GM20000 (cell line): ENCODE data around the gene SULT1A1.
"Not testable (repeated sequence)": the region's sequence is repeated elsewhere in the genome, so short reads cannot be mapped to it uniquely, and the experiment has no call there.

Source experiments
- DNase-seq: peaks from one replicate; pipeline ENCODE4 v3.0.0; 2012; ENCODE audit warnings: low spot score
- CTCF ChIP-seq: IDR thresholded peaks from 2 replicates; pipeline ENCODE4 v1.5.1; 2012; ENCODE audit warnings: mild to moderate bottlenecking, control low read depth; ENCODE audit errors: extremely low read depth, missing control alignments

The SULT1A1 gene

GRCh38 chr16:28607116-28607623, 2.7 kb downstream of the SULT1A1 start:
- no peak for TF ChIP-seq CTCF
- no peak for DNase-seq

- no peak for TF ChIP-seq CTCF
- DNase-seq: no peak
Observed at GRCh38 chr16:28606291-28607115, 3.3 kb downstream of the SULT1A1 start.

- no peak for DNase-seq
- no peak for TF ChIP-seq CTCF
Observed at GRCh38 chr16:28604186-28604565, 5.7 kb downstream of the SULT1A1 start.

- no peak for TF ChIP-seq CTCF
- DNase-seq: no peak
Observed at GRCh38 chr16:28603381-28604185, 6.3 kb downstream of the SULT1A1 start.

- TF ChIP-seq CTCF: no peak
- peak; percentile 63 for DNase-seq
Observed at GRCh38 chr16:28602529-28602928, 7.3 kb downstream of the SULT1A1 start.

- DNase-seq: not testable (repeated sequence)
Observed at GRCh38 chr16:28602062-28602461, 7.8 kb downstream of the SULT1A1 start.

- DNase-seq: not testable (repeated sequence)
Observed at GRCh38 chr16:28601589-28601988, 8.3 kb downstream of the SULT1A1 start.

- not testable (repeated sequence) for DNase-seq
Observed at GRCh38 chr16:28600965-28601364, 8.9 kb downstream of the SULT1A1 start.

GRCh38 chr16:28599377-28600285, 10.2 kb downstream of the SULT1A1 start:
- DNase-seq: not testable (repeated sequence)
